ENCODE data around the gene TNFRSF6B.

DNA sequence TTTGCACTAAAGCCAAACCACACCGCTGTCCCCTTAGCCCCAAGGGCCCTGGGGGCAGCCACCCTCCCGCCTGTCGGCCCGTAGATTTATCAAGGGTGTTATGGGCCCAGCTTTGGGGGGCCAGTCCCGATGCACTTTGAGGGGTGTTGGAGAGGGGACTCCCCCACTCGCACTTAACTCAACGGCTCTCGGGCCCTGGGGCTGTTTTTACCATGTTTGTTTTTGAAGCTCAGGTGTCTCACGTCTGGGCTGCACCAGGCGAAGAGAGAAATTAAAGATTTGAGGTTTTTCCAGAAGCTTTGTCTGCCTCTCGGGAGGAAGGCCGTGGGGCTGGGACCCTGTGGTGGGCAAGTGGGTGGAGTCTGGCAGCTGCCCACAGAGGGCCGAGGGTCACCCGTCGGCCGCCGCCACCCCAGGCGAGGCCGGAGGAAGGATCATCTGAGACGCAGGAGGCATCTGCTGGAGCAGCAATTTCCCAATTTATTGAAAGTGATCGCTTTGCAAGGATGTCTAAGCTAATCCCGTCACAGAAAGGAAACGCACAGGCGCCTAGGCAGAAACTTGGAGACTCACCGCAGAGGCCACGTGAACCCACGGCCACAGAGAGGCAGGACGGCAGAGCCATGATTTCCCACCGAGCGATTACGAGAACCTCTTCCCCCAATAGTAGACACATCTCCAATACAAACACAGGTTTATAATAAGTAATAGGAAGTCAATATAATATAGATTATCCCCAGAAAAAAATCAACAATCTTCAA is 46.9 kb downstream of the TNFRSF6B start:
- no peak for TF ChIP-seq CTCF (IDR thresholded peaks at IDR 0.05; ENCODE audit: insufficient read depth, low read depth, low read length)
- TF ChIP-seq EZH2 (IDR thresholded peaks at IDR 0.05; ENCODE audit: insufficient read depth, low read length), result no peak

Data from astrocyte (in vitro differentiated cells and primary cell).